Coronary artery (tissue), 2 donors: ENCODE results near the gene UBE3C.

ENCODE experiments used
- DNase-seq: peaks from one replicate; pipeline ENCODE4 v3.0.0-alpha.2; 2017; ENCODE audit warnings: low spot score
- H3K27ac ChIP-seq, 2 donors: fragments of 200-600 bp; sonication (generic); one replicate each; pipeline ENCODE4 v1.5.1; 2016 to 2019
- H3K4me3 ChIP-seq: fragments of 200-600 bp; sonication (generic); 2 replicates; pipeline ENCODE4 v1.5.1; 2016; ENCODE audit warnings: mild to moderate bottlenecking, moderate library complexity
- CTCF ChIP-seq: fragments of 200-600 bp; sonication (generic); IDR thresholded peaks from one replicate; pipeline ENCODE4 v1.5.1; 2019; ENCODE audit warnings: antibody characterized with exemption

The UBE3C gene

GRCh38 chr7:157111311-157111710, 27.4 kb upstream of the UBE3C start:
- H3K4me3 ChIP-seq: no peak overlapping the region
- no peak for TF ChIP-seq CTCF
- no peak for DNase-seq
- H3K27ac ChIP-seq: no peak overlapping the region

- no peak for TF ChIP-seq CTCF
- no peak overlapping the region for H3K27ac ChIP-seq
- no peak overlapping the region for H3K4me3 ChIP-seq
- no peak for DNase-seq
Observed at GRCh38 chr7:157112706-157113105, 26.0 kb upstream of the UBE3C start.

GRCh38 chr7:157113607-157114006, 25.1 kb upstream of the UBE3C start:
- no peak overlapping the region for H3K27ac ChIP-seq
- TF ChIP-seq CTCF: no peak
- no peak overlapping the region for H3K4me3 ChIP-seq
- no peak for DNase-seq

DNA sequence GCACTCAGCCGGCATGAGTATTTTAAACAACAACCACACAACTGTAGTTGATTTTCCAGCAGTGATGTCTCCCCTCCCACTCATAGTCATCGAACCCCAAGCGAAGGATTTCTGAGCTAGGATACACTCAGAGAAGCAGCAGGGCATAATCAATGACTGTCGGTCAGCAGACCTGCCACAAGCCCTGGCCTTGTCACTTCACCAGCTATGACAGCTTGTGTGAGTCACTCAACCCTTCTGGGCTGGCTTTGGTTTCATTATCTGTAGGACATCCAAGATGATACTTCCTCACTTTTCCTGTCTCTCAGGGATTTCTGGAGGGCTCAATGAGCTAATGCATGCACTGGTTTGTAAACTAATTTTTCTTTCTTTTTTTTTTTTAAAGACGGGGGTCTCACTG, 22.0 kb upstream of the UBE3C start:
- DNase-seq: no peak
- no peak for TF ChIP-seq CTCF
- Histone ChIP-seq H3K27ac (no peak overlapping the region), H3K4me3 (no peak overlapping the region)

- no peak for TF ChIP-seq CTCF
- Histone ChIP-seq H3K4me3 (no peak overlapping the region), H3K27ac (no peak overlapping the region)
- DNase-seq: no peak
Observed at GRCh38 chr7:157117796-157118195, 20.9 kb upstream of the UBE3C start.

- no peak overlapping the region for H3K27ac ChIP-seq
- TF ChIP-seq CTCF: no peak
- no peak overlapping the region for H3K4me3 ChIP-seq
- no peak for DNase-seq
Observed at GRCh38 chr7:157120181-157120580, 18.5 kb upstream of the UBE3C start.

- no peak overlapping the region for H3K4me3 ChIP-seq
- TF ChIP-seq CTCF: no peak
- no peak overlapping the region for H3K27ac ChIP-seq
- no peak for DNase-seq
Observed at GRCh38 chr7:157121184-157121715, 17.5 kb upstream of the UBE3C start.
